NCI-H446 treated with DMSO at 0.1 percent for 48 hours (cell line): ENCODE data around the gene NR6A1.

Experiments used
- DNase-seq: peaks from one replicate; lab custom pipeline; 2025; lab: John Stamatoyannopoulos, UW

NR6A1 gene

DNA sequence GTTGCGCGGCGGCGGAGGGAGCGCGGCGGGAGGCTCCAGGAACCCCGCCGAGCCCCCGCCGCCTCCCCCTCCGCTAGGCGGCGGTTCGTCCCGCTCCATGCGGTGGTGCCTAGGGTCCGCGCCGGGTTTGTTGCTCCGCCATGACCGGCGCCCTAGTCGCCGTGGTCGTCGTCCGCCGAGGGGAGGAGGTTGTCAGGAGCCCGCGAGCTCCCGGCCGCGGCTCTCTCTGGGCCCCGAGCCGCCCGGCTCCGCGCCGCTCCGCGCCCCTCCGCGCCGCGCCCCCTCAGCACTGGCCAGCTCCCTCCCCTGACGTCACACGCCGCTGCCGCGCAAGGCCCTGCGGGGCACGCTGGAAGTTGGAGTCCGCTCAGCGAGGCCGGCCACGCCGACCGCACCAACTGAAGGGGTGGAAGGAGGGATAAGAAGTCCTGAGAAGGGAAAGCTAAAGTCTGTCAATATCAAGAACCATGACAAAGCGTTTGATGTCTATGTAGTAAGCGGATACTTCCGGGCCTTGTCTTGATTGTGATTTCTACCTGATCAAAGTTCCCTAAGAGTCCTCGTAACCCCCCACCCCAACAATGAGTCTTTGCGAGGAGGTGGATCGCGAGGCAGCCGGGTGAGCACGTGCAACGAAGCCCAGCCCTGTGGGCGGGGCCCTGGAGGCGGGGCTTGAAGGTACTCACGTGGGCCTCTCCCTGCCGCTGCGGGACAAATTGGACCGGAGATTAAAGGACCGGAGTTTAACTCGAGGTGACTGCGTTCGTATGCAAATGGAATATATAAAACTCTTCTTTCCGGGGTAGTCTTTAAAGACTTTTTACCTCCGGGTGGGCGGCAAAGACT, at the start of gene NR6A1:
Gene NR6A1, minus strand, starts transcription at position 291 of the 846 bp plus-strand sequence.
- DNase-seq, result peak; percentile 82

DNA sequence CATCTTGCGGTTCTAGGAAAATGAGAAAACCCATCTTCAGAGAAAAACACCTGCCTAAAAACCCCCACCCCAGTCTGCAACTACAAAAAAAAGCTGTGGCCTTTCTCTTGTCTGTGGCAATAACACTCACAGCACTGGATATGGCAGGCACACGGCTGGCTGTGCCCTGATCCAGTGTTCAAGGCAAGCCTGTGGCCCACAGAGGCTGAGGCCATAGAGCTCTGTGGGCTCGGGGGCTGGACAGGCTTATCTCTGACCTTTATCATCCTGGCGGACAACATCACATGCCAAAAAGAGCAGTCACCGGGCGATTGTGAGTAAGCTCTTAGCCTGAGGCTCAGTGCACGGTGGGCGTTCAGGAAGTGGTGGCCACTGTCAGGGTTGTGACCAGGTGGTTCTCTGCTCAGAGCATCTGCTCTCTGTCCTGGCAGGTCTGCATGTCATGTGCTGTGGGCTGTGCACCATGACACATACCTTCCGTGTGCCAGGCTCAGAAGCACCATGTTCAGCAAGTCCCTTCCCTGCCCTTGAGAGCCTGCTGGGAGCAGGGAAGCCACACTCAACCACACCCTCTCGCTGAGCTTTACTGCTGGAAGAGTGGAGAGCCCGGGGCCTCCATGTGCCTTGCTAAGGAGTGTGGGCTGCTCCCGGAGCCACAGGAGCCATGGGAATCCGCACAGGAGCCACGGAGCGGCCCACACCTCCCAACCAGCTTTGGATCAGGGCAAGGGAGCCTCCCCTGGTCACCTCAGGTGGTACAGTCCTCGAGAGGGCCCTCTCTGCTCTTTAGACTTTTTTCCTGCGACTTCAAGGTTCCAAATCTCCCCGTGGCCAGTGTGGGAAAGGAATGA, 47.5 kb upstream of the NR6A1 start:
- DNase-seq, result no peak

DNA sequence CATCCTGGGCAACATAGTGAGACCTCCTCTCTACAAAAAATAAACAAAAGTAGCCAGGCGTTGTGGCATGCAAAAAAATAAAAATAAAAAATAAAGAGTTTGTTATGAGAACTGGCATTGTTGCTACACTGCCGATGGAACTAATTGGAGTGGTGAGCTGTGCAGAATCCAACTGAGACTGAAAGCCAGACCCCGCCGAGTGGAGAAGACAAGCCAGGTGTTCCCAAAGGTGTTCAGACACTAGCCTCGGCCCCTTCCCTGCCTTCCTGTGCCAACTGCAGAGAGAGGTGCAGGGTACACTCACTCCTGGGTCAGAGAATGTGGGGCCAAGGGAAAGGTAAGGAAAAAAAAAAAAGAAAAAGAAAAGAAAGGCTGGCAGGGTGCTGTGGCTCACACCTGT, 44.5 kb upstream of the NR6A1 start:
- no peak for DNase-seq

DNA sequence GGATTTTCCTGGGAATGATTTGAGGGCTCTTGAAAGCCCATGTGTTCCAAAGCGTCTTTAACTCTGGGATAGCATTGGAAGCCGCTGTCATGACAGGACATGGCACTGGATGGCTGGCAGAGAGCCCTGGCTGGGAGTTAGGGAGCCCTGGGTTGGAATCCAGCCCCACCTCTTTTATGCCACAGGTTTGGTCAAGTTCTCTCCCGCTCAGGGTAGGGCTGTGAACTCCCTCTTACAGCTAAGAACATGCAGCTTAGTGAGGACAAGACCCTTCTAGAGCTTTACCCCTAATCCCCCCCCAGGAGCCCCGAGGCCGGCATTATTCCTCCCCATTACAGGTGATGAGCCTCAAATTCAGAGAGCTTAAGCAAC, 43.0 kb upstream of the NR6A1 start:
- DNase-seq, result no peak

DNA sequence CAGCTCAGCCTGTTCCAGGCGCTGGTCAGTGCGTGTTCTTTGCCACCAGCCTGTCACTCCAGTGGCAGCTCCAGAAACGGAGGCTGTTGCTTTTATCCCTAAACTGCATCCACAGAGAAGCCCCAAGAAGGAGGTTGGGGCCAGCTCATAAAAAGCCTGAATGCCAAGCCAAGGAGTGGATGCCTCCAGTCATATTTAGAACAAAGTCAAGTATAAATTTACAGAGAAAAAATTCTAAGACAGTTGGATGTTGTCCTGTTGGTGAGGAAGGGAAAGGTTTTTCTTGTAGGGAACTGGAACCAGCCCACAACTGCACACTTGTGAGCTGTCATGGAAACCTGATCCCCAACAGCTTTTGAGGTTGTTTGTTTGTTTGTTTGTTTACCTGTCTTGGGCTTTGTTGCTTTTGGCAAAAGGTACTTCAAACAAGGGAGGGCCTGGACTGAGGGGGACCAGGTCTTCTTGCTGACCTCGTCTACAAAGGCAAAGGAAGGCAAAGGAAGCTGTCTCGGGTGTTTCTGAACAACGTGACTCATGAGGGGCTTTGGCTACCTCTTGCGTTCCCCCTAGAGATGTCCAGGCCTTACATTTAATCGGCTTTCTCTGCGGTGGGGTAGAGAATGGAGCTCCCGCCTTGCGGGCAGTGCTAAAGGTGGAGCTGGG, 42.5 kb upstream of the NR6A1 start:
- DNase-seq, result no peak

DNA sequence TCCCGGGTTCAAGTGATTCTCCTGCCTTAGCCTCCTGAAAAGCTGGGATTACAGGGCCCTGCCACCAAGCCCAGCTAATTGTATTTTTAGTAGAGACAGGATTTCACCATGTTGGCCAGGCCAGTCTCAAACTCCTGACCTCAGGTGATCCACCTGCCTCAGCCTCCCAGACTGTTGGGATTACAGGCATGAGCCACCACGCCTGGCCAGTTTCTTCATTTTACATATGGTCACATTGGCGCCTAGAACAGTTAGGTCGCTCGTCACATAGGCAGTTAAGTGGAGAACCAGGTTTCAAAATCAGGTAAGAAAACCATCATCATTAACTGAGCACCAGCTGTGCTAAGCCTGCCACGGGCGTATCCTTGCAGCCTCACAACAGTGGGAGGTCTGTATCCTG, 41.9 kb upstream of the NR6A1 start:
- DNase-seq, result no peak

DNA sequence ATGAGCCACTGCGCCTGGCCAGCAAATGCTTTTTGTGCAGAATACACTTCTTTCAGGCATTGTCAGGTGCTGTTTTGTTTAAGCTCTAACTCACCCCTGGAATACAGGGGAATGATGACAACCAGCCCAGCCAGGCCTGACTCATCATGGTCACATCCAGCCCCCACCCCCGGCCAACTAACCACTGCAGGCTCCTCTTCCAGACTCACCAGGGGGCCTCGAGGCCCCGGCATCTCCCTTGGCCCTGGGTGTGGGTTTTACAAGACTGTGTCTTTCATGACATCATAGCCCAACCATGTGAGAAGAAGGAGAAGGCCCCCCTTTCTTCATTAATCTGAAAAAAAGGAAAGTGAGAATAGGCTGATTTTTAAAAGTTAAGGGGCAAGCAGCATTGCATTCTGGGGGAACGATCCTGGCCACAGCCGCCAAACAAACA, 41.3 kb upstream of the NR6A1 start:
- DNase-seq, result no peak

DNA sequence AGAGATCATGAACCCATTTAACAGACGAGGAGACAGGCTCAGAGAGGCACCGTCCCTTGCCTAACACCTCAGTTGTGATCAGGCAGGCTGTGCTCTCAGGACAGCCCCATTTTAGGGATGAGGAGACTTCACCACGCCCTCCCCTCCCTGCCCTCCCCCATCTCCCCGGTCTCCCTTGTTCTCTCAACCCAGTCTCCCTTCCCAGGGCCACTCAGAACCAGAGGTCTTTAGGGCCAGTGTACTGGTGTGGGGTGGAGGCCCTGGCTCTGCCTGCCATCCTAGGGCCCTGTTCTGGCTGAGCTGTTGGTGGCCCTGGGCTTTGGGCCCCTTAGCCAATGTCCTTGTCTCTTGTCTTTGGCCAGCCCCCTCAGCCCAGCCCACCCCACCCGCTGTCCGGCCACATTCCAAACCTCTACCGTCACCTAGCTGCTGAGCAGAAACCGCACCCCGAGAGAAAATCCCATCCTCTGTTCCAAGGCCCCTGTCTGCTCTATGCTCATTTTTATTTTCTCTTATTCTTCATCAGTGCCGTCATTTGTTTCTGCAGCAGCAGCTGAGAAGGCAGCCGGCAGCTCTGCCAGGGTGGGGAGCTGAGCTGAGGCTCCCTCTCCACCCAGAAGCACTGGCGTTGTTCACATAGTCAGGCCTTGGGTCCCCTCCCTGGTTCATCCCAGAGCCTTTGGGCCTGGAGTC, 39.7 kb upstream of the NR6A1 start:
- no peak for DNase-seq

DNA sequence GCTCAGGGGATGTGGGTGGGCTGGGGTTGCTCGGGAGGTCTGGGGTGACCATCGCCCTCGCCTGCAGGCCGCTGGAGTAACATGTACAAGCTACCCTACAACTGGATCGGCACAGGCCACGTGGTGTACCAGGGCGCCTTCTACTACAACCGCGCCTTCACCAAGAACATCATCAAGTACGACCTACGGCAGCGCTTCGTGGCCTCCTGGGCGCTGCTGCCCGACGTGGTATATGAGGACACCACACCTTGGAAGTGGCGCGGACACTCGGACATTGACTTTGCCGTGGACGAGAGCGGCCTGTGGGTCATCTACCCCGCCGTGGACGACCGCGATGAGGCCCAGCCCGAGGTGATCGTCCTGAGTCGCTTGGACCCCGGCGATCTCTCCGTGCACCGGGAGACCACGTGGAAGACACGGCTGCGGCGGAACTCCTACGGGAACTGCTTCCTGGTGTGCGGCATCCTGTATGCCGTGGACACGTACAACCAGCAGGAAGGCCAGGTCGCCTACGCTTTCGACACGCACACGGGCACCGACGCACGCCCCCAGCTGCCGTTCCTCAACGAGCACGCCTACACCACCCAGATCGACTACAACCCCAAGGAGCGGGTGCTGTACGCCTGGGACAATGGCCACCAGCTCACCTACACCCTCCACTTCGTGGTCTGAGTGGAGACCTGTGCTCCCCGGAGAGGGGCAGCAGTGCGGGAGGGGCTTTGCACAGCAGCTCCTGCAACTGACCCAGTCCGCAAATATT, 38.8 kb upstream of the NR6A1 start:
- no peak for DNase-seq

DNA sequence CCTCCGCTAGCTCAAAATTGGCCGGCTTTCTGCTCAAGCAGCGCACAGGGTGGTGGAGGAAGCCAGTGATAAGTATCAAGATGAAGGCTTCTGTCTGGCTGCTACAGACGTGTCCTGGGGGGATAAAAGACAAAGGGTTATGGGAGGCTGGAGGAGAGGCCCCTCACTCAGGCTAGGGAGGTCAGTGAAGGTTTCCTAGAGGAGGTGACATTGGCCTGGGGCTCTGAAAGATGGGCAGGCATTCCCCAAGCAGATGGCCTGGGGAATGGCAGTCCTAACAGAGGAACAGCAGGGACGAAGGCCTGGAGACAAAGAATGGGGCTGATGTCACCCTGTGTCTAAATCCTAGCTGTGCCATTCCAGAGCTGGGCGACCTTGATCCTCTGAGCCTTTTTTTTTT, 38.1 kb upstream of the NR6A1 start:
- no peak for DNase-seq

DNA sequence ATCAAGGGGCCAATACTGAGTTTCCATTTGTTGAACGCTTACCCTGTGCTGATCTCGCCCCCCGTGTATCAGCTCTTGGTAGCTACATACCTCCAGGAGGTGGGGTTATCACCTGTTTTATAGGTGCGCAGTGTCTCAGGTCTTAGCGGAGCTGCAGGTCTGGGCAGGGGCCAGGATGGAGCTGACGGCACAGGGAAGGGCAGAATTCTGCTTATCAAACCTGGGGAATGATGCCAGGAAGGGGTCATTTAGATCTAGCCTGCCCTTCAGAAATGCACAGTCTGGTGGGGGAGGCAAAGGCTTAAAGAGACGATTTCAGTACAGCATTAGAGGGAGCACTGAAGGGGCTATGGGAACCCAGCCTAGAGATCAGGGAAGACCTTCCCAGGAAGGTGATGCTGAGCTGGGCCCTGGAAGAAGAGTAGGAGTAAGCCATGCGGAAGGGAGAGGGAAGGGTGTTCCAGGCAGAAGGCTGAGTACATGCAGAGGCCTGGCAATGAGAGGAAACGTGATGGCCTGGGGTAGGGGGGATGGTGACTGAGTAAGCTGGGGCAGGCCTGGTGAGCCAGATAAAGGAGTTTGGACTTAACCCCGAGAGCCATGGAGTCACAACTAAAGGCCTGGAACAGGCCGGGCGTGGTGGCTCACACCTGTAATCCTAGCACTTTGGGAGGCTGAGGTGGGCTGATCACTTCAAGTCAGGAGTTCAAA, 37.3 kb upstream of the NR6A1 start:
- DNase-seq, result no peak

DNA sequence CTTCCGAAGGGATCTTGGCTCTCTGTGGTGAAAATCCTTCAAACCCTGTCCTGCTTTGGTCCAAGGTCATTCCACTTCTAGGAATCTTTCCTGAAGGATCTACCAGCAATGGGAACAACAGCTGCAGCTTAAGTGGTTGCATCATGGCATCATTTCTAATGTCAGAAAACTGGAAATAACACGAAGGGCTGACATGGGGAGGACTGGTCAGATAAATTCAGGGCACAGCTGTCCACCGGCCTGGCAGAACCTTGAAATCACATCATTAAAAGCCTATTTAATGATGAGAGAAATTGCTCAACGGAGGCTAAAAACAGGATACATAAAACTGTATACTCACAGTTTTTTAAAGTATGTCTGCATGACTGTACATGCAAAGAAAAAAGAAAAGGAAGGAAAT, 34.1 kb upstream of the NR6A1 start:
- DNase-seq, result no peak

DNA sequence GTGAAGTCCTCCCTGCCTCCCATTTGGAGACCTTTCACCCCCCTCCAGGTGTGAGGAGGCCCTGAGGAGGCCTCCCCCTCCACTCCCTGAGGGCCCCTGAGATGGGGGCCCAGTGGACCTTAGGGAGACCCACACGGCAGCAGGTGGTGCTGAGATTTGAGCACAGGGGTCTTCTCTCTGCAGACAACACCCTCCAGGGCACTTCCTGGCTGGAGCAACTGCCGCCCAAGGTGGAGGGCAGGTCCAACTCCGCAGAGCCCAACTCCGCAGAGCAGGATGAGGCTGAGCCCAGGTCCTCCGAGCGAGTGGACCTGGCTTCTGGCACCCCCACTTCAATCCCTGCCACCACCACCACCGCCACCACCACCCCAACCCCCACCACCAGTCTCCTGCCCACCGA, 32.8 kb upstream of the NR6A1 start:
- no peak for DNase-seq

DNA sequence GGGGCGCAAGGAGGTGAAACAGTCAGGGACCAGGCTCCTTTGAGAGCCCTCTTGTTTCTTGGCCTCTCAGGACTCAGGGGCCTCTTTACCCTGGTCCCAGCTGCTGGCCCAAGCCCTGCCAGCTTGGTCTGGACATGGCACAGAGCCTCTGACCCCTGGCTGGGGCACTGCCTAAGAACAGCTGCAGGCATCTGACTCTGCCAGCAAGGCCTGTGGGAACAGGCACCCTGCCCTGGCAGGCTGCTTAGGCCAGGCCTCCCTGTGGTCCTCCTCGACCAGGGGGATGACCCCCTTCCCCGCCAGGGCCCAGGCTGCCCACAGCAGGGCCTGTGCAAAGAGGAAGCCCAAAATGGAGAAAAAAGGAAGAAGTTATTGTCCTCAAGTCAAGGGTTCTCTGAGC, 31.3 kb upstream of the NR6A1 start:
- no peak for DNase-seq

DNA sequence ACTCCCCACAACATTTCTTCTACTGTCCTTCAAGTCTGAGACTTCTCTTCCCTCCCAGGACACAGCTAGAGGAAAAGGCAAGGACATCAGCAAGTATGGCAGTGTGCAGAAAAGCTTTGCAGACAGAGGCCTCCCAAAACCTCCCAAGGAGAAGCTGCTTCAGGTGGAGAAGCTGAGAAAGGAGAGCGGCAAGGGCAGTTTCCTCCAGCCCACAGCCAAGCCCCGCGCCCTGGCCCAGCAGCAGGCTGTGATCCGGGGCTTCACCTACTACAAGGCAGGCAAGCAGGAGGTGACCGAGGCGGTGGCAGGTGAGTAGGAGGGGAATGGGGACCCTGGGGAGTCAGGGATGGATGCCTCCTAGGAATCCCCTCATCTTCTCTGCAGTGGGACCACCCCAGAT, 30.2 kb upstream of the NR6A1 start:
- DNase-seq, result no peak

DNA sequence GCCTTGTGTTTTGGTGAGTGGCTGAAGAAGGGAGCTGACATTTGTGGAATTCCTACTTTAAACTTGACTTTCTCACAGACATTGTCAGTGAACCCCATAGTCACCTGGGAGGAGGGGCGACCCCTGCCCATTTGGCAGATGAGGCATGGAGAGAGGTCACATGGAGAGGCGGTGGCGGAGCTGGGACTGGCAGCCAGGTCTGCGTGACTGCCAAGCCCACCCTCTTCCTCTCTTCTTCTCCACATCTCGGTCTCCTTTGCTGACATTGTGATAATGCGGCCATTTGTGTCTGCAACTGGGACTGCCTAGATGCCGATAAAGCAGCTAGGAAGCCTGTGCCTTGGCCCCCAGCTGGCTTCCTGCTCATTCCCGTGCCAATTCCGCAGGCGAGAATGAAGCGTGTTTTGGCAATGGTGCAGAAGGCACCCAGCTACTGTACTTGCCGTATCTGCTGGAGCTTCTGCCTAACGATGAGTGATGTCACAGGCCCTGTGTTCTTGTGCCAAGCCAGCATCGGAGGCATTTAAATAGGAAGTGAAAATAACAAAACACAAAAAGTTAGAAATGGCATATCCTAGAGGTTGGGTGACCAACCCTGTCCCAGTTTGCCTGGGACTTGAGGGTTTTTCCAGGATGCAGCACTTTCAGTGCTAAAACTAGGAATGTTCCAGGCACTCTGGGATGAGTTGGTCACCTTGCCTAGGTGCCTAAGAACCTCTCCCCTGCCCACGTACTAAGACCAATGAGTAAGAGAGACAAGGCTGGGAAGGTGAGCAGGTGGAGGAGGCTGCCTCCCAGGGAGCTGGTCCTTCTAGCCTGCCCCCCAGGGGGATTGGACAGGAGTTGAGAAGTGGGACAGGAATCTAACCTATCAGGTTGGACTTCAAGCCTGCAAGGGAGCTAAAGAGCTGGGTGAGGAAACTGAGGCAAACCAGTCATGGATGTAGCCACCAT, 29.5 kb upstream of the NR6A1 start:
- peak; percentile 35 for DNase-seq

DNA sequence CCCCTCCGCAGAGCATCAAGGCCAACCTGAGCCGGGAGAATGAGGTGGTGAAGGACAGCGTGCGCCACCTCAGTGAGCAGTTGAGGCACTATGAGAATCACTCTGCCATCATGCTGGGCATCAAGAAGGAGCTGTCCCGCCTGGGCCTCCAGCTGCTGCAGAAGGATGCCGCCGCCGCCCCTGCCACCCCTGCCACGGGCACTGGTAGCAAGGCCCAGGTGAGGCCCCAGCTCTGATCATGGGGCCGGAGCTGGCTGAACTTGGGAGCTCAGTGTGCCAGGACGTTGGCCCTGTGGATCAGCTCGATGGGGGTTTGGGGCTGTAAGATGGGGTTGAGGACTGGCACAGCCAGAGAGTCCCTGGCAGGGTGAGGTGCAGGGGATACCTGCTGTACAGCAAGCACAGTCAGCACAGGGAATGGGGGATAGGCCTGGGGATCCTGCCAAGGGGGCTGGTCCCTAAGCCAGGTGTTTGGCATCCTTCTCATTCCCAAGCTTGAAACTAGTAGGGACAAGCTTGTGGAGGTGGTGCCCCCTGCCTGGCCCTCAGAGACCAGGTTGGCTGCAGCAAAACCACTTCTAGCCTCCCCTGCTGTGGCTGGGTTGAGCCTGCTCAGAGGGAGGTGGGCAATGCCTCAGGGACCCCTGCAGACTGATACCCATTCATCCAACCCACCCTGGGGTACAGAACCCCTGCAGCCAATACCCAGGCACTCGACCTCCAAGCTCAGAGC, 28.3 kb upstream of the NR6A1 start:
- no peak for DNase-seq

DNA sequence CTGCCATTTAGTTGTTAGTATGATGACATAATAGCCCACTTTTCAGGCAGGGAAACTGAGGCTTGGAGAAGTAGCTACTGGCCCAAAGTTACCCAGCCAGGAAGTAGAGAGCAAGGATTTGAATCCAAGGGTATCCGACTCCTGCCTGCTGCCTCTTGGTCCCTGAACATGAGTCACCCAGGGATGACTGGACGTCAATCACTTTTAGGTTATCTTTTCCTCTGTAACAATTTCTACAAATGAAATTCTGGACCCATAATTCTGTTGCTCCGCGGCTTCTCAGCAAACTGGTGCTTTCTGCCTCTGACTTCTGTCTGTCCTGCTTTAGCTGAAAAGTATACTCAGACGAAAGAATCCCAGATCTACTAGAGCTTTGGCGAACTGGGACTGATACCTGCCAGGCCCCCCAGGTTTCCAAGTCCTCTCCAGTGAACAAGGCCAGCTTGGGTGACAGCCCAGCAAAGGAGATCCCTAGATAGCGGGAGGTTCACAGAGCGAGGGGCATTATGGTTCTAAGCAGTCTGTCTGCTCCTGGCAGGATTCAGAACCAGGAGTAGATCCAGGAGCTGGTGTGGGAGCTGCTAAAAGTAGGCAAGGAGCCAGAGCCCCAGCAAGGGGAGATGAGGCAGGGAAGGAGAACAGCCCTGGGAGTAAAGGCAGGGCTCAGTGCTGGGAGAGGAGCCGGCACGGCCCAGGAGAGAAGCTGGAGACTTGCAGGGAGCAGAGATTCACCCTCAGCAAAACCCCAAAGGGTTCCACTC, 26.4 kb upstream of the NR6A1 start:
- DNase-seq, result no peak
